Anterior cingulate cortex (tissue), 58 donors: ENCODE data around the gene PIP5K1C.
A peak's percentile ranks its signal among the peaks of the same experiment; 100 is the strongest.

Experiments used
- DNase-seq, 58 donors: peaks; one replicate each; lab custom pipeline; 2025; lab: John Stamatoyannopoulos, UW

Gene PIP5K1C

GRCh38 chr19:3615524-3616135, 84.6 kb downstream of the PIP5K1C start:
- no peak for DNase-seq

- DNase-seq, result no peak
Observed at GRCh38 chr19:3614858-3615505, 85.3 kb downstream of the PIP5K1C start.

DNA sequence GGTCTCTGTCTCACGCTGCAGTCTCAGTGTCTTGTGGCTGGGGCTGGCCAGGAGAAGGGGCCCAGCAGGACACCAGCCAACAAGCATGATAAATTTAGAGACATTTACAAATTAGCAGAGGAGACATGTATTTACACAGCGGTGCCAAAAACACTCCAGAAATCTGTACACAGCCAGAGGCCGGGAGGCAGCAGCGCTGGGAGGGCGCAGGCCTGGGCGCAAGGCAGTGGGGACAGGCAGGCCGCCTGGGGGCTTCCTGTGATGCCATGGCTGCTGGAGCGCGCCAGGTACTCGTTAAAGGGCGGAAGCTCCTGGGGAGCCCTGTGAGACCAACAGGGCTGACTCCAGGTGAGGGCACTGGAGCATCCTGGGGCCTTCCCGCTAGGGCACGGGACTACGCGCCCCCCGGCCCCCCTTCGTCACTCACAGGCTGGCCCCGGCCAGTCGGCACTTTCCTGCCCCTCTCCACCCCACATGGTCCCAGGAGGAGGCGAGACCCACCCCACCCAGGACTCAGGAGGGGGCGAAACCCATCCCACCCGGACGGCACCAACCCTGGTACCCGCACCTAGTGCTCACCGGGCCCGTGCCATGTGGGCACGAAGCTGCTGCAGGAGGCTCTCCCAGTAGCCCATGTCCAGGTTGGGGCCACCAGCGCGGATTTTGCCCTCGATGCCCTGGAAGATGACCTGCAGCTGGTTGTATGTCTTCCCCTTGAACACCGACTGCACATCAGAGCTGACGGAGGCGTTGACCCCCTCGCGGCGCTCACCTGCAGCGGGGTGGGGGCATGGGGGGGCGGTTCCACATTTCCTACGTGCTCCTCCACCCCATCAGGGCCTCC, 86.2 kb downstream of the PIP5K1C start:
- no peak for DNase-seq

DNA sequence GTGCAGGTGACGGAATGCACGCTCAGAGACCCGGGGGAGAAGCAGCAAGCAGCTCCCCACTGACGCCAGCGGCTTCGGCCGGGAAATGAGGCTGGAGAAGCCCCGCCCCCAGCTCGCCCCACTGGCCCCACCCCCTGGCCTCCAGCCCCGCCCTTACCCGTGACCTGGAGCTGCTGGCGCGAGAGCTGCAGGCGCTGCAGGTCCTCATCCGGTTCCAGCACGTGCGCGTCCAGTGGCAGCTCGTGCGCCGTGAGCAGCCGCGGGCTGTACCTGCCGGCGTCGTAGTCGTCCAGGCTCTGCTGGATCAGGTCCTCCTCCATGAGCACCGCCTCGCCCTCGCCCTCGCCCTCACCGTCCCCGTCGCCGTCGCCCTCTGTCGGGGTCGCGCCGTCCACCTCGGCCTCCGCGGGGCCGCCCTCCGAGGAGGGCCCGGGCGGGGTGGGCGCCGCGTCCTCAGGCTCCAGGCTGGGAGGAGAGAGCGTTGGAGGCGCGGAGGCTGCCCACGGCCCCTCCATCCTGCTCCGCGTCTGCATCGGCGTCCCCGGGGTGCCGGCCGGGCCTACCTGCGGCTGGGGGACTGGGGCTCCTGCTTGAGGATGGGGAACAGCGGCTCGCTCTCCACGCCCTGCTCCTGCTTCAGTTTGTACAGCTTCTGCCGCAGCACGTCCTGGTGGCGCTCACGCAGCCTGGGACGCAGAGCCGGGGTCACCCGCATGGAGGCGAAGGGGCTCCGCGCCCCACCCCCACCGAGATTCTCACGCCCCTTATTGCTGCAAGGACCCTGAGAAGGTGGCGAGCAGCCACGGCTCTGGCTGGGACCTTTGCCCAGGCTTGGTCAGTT, 87.1 kb downstream of the PIP5K1C start:
- no peak for DNase-seq

DNA sequence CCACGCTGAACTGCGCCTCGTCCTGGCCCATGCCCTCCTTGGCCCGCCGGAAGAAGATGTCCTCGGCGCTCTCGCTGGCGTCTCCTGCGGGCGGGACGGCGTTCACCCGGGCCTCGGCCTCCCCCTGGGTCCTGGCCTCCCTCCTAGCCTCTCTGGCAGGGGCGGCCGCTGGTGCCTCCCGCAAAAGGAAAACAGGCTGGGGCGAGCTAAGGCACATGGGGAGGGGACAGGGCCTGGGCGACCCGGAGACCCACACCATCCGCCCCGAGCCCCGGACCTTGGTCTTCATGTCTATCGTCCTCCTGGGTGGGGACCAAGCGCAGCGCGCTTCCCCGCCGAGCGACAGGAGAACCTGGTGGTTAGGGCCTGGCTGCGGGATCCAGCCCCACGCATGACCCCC, 87.9 kb downstream of the PIP5K1C start:
- no peak for DNase-seq

DNA sequence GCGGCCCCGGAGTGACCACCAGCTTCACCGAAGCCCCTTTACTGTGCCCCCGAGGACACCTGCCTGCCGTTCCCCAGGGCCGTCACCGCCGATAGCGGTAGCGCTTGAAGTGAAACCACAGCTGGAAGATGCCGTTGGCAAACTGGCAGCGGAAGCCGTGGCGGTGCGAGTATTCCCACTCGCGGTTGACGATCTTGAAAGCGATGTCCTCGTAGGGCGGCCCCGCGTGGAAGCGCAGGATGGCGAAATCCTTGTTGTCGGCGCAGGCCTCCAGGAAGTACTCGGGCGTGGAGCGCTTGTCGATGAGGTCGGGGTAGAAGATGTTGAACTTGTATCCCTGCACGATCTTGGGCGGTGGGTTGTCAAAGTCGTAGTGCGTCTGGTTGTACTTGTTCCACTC, 88.4 kb downstream of the PIP5K1C start:
- no peak for DNase-seq

GRCh38 chr19:3610745-3611717, 89.2 kb downstream of the PIP5K1C start:
- no peak for DNase-seq

- peak in 1 of 58 donors; percentile 15 for DNase-seq
Observed at GRCh38 chr19:3609779-3610719, 90.2 kb downstream of the PIP5K1C start.

DNA sequence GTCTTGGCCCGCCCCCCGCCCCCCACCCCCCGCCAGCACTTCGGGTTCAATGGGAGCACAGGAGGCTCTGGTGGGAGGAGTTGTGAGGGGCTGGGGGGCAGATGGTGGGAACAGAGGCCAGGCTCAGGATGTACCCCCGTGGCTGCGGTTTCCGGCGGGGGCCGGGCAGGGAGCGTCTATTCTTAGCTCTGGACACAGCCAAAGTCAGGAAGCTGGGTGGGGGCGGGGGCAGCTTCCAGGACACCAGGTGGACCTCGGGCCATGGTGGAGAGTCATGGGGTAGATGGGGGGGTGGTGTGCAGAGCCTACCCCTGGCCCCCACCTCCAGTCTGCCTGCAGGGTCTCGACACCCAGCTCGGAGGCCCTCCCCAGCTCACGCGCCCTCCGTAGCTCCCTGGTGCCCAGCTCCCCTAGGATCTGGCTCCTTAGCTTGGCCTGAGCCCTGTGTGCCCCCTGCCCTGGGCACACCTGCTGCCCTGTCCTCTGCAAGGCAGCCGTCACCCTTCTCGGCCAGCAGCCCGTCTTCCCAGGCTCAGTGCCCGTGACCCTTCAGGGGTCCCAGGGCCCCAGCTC, 91.4 kb downstream of the PIP5K1C start:
- no peak for DNase-seq

DNA sequence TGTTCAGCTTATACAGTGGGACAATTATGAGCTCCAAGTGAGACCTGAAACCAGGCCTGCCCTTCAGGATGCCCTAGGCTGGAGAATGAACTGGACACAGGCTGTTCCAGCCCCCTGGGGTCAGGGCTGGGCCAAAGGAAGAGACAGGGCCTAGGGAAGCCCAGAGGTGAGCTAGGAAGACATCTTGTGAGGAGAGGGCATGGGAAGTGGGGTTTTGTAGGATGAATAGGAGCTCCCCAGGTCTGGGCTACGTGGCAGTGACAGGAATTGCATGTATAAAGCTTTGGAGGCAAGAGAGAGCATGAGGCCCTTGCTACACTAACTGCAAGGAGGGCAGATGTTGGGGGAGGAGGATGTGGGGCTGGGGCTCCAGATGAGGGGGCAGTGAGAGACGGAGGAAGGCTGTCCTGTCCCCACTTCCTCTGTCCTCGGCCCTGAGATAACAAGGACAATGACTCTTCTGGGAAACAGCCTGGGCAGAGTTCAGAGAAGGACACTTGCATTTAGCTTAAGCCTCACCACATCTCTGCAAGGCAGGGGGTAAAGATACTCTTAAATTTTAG, 92.1 kb downstream of the PIP5K1C start:
- no peak for DNase-seq

GRCh38 chr19:3607303-3608078, 92.8 kb downstream of the PIP5K1C start:
- no peak for DNase-seq

- peak in 29 of 58 donors; percentile 3 to 60 (median 30) for DNase-seq
Observed at GRCh38 chr19:3606690-3607289, 93.5 kb downstream of the PIP5K1C start, which contains the start of gene TBXA2R. Gene TBXA2R (minus strand): TSS chr19:3606875. CDS start chr19:3600634, 6,241 bp downstream.

DNA sequence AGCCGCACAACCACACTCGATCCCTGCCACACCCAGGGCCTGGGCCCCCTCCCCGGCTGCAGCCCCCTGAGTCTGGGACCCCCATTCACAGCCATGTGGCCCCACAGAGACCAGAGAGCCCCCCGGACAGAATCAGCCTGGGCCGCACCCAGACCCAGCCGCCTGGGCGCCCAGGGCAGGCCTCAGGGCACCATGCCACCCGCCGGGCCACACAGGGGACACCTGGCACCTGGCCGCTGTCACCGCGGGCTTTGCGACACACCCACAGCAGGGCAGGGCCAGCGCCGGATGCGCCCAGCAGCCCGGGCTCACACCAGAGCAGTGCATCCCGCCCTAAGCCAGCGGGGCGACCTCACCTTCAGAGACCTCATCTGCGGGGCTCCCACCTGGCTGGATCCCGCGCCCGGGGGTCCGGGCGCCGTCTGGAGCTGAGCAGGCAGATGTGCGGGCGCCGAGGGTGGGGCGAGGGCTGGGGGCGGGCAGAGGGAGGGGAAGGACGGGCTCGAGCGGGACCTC, 94.0 kb downstream of the PIP5K1C start:
- no peak for DNase-seq

- DNase-seq, result no peak
Observed at GRCh38 chr19:3605770-3606169, 94.5 kb downstream of the PIP5K1C start.

DNA sequence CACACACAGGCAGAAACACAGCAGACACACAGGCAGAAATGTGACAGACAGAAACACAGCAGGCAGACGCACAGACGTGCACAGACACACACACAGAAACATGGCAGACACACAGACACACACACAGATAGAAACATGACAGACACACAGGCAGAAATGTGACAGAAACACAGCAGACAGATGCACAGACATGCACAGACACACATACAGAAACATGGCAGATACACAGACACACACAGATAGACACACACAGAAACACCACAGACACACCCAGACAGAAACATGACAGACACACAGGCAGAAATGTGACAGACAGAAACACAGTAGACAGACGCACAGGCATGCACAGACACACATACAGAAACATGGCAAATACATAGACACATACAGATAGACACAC, 94.9 kb downstream of the PIP5K1C start:
- DNase-seq, result no peak

- no peak for DNase-seq
Observed at GRCh38 chr19:3604987-3605343, 95.3 kb downstream of the PIP5K1C start.
